GM18870 (cell line): ENCODE data around the gene NOTCH1.
"Not testable (repeated sequence)": the region's sequence is repeated elsewhere in the genome, so short reads cannot be mapped to it uniquely, and the experiment has no call there.

Experiments used
- ATAC-seq: cut with Tn5 transposase; IDR thresholded peaks from one replicate; pipeline ENCODE4 v1.9.1; 2021; ENCODE audit warnings: moderate library complexity; ENCODE audit not compliant: unreplicated experiment

Gene NOTCH1

GRCh38 chr9:136578915-136579649 is 33.2 kb upstream of the NOTCH1 start:
- ATAC-seq = no peak

GRCh38 chr9:136578626-136578914 is 32.7 kb upstream of the NOTCH1 start:
- ATAC-seq = no peak

GRCh38 chr9:136577941-136578625 is 32.2 kb upstream of the NOTCH1 start:
- no peak for ATAC-seq

GRCh38 chr9:136576269-136576626 is 30.4 kb upstream of the NOTCH1 start:
- no peak for ATAC-seq

DNA sequence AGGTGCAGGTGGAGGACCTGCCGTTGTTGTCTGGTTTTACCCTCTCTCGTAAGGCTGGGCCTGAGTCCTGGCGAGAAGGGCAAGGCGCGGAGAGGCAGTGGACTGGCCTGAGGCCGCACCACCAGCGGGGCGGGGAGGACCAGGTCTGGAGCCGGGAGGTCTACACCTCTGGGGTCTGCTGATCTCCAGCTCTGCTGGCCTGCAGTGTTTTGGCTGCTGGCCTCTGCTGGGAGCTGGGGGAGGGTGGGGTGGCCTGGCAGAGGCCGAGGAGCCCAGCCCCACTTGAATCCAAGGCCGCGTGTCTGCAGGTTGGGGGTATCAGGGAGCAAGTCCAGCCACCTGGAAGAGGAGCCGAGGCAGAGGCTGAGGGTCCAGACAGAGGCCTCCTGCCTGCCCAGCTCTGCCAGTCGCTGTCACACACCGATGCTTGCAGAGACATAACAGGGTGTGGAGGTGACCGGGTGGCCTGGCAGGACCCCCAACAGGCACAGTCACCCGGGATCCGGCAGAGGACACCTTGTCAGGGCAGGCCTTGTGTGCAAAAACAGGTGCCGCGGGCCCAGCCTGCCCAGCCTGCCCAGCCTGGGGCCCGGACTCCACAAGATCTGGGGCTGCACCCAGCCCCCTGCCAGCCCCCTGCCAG is 29.9 kb upstream of the NOTCH1 start:
- ATAC-seq = no peak

DNA sequence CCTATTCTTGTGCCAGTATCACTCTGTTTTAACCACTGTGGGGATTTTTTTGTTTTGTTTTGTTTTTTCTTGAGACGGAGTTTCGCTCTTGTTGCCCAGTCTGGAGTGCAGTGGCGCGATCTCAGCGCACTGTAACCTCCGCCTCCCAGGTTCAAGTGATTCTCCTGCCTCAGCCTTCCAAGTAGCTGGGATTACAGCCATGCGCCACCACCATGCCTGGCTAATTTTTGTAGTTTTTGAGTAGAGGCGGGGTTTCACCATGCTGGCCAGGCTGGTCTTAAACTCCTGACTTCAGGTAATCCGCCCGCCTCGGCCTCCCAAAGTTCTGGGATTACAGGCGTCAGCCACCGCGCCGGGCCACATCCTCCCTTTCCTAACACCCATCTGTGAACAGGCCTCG is 28.8 kb upstream of the NOTCH1 start:
- ATAC-seq = not testable (repeated sequence)

DNA sequence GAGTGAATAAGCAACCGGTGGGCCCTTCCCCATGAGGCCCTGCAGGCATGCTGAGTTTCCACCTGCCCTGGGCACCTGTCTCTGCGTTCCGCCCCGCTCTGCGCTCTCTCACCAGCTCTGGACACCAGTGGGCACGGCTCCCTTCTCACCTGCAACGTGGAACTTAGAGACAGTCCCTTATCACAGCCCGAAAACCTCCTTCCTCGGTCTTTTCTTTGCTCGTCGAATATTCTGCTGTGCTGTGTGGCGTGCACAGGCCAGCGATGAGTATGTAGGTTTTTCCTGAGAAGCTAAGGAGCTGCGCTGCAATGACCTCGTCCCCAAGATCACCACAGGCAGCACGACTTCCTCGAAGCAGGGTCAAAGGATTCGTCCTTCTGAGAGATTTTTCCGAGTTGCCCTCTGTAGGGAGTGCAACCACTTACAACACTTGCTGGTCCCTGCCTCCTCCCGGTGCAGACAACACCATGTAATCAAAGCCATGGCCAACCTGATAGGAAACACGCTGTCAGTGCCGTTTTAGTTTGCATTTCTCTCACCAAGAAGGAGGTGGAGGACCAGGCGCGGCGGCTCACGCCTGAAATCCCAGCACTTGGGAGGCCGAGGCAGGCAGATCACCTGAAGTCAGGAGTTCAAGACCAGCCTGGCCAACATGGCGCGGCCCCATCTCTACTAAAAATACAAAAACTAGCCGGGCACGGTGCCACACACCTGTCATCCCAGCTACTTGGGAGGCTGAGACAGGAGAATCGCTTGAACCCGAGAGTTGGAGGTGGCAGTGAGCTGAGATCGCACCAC is 27.2 kb upstream of the NOTCH1 start:
- ATAC-seq = no peak

DNA sequence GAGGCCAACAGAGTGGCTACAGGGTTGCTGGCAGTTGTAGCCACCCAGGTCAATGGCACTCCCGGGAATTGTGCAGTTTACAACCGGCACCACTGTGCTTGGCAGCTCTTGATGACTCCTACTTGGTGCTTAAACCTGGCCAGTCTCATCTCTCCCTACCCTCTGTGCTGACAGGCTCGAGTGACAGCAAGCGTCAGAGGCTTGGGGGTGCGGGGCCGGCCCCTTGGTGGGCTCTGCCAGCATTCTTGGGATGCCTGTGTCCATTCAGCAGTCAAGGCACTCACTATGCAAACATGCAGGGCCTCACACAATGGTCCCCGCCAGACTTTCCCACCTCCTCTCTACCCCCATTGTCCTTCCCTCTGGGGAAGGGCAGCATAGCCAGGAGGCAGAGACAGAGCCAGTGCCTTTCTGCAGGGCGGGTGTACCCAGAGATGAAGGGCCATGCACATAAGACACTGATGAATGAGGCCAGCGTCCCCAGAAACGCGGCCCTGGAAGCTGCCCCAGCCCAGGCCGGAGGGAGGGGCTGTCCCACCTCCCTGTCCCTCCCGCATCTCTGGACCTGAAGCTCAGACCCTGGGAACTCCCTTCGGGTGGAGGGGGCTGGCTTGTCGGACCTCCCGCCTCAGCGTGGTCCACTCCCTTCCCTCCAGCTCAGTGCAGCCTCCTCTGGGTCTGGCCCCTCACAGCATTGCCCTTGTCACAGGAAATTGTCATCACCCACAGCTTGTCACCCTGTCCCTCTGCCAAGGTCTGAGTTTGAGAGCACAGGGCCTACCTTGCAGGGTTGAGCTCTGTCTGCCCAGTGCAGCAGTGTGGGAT is 26.4 kb upstream of the NOTCH1 start:
- no peak for ATAC-seq

DNA sequence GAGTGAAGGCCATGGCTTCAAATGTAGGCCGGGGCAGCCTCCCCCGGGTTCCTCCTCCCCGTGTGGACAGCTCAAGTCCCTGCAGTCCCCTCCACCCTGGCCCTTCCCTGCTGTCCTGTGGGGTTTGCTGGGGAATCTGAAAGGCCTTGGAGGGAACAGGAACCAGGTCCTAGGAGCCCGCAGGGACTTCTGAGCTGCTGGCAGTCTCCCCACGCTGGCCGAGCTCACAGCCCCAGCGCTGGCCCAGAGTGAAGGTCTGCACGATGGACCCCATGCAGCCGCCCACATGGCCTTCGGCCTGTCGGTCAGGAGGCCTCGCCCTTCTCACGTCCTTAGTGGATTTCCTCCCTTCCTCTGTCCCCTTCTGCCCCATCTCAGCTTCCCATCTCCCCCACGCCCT is 25.7 kb upstream of the NOTCH1 start:
- no peak for ATAC-seq

GRCh38 chr9:136570916-136571315 is 25.1 kb upstream of the NOTCH1 start:
- ATAC-seq = no peak

DNA sequence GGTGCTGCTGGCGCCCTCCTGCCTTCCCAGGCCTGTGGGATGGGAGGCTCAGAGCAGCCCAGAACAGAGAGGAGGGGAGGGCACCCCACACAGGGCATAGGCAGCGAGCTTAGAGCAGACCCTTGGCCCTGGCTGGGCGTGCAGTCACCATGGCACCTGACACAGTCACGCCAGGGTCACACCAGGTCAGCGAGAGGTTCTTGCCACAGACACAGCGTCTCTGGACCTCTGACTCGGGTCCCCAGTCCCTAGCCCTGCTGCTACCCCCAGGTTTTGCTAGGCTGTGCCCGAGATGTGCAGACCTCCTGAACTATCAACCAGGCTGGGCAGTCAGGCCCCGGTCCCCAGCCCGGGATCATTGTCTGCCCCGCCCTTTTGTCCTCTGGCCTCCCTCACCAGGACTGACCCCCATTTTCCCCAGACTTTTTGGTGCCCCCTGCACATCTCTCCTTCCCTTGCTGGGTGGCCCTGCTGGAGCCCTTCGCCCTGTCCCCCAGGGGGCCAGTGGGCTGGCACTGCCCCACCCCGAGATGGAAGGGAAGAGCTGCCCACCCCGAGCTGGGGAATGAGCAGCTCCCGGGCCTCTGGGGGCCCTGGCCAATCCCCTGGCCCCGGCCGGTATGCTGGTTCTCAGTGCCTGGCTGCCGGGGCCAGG is 24.5 kb upstream of the NOTCH1 start:
- no peak for ATAC-seq

DNA sequence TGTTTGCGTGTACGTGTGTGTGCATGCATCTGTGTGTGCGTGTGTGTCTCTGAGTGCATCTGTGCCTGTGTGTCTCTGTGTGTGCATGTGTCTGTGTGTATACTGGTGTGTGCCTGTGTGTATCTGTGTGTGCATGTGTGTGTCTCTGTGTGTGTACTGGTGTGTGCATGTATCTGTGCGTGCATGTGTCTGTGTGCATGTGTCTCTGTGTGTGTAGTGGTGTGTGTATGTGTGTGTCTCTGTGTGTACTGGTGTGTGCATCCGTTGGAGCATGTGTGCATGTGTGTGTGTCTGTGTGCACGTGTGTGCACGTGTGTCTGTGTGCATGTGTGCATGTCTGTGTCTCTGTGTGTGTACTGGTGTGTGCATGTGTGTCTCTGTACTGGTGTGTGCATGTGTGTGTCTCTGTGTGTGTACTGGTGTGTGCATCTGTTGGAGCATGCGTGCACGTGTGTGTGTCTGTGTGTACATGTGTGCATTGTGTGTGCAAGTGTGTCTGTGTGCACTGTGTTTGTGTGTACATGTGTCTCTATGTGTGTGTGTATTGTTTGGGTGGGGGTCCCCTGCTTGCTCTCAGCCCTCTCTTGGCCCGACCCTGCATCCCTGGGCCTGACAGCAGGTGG is 23.8 kb upstream of the NOTCH1 start:
- ATAC-seq = no peak

DNA sequence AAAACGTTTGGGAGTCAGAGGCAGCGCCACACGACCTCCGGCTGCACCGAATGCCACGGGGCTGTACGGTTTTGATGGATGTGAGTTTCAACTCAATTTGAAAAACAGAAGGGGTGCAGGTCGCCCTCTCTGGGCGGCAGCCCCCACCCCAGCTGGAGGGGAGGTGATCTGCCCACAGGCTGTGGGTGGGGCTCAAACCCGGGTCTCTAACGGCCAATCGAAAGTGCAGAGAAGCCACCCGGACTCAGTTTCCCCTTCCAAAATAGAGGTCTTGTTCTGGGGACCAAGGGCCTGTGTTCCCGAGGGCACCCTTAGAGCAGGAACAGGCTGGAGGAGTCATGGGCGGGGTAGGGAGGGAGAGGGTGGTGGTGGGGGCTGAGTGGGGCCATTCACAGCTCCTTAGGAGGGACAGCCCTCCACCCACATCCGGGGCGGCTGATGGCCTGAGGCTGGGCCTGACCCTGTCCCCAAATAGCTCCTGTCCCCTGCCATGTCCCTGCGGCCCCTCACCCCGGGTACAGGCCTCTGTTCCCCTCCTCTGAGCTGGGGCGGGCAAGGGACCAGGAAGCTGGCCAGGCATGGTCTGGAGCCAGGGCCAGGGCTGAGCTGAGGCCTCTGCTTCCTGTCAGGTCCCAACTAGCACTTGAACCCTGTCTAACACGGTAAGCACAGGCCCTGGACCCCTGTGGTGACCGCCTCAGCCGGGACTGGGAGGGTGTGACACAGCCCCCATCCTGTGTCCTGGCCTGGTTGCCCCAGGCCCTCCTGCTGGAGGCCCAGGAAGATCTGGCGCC is 22.6 kb upstream of the NOTCH1 start:
- no peak for ATAC-seq

DNA sequence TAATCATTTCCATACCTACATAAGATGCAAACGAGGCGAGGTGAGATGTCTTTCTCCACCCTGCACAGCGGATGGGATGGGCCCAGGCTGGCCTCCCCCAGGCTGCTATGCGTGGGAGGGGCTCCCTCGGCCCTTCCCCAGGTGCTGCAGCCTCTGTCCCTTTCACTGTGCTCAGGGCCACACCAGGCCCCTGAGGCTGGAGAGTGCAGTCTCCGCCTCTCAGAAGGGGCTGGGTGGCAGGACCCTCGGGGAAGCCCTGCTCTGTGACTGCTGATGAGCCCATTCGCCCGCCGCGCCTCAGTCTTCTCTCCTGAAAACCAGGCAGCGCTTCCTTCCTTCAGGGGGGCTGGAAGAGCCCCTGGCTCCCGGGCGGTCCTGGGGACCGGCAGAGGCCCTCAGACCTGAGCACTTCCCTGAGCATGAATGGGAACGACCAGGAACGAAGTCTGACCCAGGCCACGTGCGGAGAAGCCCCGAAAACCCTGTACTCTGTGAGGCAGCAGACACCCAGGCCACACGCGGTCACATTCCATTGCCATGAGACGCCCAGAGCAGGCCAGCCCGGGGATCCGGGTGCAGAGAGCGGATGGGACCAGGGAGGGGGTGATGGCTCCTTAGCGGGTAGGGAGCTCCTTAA is 21.9 kb upstream of the NOTCH1 start:
- ATAC-seq = no peak

- ATAC-seq = no peak
These were observed 21.1 kb upstream of the NOTCH1 start for GRCh38 chr9:136566901-136567300.

DNA sequence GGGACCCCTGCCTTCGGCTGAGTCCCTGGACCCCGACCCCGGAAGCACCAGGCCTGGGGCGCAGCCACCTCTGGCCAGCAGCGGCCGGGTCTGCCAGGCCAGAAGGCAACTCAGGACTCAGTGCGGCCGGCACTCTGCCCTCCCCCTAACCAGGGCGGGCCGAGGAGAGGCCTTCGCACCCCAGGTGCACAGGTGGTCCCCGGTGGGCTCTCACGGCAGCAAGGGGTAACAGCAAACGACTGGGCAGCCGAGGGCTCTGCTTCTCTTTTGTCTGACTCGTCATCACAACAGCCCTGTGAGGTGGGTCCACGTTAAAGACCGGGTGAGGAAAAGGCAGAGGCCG is 20.7 kb upstream of the NOTCH1 start:
- no peak for ATAC-seq

DNA sequence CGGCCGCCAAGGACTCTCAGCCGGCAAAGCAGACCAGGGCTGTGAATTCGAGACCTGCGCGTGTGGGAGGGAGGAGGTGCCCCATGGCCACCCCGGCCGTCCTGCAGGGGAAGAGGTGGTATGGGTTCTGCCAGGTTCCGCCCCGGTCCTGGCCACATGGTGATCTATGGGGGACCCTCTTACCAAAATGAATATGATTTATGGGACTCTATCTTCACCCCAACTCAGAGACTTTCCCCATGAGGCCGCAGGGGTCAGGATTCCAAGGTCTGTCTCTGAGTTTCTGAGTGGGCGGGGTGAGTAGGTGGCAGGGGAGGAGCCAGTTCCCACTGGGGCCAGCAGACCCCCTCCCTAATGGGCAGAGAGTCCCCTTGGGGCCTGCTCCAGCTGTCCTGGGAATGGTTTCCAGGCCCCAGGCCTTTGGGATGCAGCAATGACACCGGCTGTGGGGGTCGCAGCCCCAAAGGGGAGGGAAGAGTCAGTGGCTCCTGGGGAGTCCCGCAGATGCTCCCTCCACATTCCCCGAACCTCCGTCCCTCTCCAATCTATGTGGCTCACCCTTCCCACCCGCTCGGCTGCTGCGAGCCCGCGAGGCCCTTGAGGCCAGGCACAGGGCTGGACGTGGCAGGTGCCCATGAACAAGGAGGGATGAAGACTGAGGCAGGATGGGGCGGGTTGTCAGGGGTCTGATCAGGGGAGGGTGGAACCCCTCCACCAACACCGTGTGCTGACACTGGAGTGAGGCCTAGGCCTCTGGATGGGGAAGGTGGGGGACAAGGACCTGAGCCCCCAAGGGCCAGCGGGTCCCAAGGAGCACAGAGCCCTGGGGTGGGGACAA is 20.1 kb upstream of the NOTCH1 start:
- no peak for ATAC-seq
